ENCODE results near the gene NUP93.

Gene NUP93

GRCh38 chr16:56894331-56894917 is 164.5 kb downstream of the NUP93 start:
- no peak for DNase-seq (ENCODE audit: low read depth)

- no peak for DNase-seq (ENCODE audit: low read depth)
These were observed 165.9 kb downstream of the NUP93 start for GRCh38 chr16:56895813-56896212.

- no peak for DNase-seq (ENCODE audit: low read depth)
These were observed 166.3 kb downstream of the NUP93 start for GRCh38 chr16:56896244-56896643.

- no peak for DNase-seq (ENCODE audit: low read depth)
These were observed 167.3 kb downstream of the NUP93 start for GRCh38 chr16:56897026-56897799.

GRCh38 chr16:56898847-56899246 is 168.9 kb downstream of the NUP93 start:
- DNase-seq (ENCODE audit: low read depth), result no peak
